HL-60/S4 treated with retinoic acid at 250 ng/mL for 4 days and 3 days (cell line): ENCODE data around the gene LMTK3.
"Not testable (repeated sequence)": the region's sequence is repeated elsewhere in the genome, so short reads cannot be mapped to it uniquely, and the experiment has no call there.

Experiments
- in situ Hi-C: fragments of 300-500 bp; cut with MboI; formaldehyde crosslinking; loops from 2 replicates; pipeline ENCODE4 v1.7.0; 2022; ENCODE audit warnings: low sequenced_read_pairs

The LMTK3 gene

DNA sequence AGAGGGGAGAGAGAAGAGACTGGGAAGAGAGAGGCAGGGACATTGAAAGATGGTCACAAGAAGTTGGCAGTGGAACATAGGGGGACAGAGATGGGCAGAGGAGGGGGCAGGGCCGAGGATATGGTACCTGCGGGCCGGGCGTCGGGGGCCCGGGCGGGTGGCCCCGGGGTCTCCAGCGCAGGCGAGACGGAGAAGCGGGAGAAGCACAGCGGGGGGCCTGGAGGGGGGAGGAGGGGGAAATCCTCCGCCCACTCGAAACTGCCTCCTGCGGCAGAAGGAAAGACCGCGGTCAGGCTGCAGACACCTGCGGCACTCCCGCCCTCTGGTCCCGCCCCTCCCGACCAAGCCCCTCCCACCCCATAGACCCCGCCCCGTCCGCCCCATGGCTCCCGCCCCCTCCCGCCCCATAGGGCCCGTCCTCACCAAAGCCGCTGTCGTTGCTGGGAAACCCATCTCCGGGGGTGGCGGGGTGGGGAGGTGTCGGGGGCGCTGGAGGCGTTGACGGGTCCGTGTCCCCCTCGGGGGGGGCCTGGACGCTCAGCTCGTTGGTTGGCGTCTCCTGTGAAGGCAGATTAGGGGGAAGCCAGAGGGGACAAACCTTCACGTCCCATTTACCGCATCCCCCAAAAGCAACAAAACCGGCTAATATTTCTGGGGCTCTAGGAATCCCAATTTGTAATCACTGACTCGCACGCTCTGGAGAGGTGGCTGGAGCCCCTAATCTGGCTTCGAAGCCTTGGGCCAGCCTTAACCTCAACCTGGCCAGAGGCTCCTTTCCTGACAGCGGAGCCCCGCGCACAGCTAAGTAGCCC, 20.4 kb downstream of the LMTK3 start:
- in situ Hi-C loops: no loop called here

DNA sequence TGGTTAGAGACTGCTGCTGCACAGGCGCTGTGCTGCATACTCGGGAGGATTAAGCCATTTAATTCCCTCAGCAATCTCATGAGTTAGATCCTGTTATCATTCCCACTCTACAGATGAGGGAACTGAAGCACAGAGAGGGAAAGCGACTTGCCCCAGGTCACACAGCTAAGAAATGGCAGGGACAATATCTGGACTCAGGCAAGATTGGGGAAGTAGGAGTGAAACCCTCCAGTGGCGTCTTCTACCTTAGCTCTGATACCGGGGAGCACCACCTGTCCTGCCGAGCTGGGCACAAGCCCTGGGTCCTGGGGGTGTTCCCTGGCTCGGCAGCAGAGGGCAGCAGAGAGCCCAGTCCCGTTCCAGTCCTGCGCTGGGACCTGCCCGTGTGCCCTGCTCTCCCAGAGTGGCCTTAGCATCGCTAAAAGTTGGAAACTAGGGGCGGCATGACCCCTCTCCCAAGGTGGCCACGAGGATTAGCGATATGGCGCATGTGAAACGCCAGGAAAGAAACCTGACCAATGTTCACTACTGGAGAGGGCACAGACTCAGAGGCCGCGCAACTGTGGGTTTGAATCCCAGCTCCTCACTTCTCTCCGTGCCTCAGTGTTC, 21.9 kb downstream of the LMTK3 start:
- in situ Hi-C loops: no loop called here

DNA sequence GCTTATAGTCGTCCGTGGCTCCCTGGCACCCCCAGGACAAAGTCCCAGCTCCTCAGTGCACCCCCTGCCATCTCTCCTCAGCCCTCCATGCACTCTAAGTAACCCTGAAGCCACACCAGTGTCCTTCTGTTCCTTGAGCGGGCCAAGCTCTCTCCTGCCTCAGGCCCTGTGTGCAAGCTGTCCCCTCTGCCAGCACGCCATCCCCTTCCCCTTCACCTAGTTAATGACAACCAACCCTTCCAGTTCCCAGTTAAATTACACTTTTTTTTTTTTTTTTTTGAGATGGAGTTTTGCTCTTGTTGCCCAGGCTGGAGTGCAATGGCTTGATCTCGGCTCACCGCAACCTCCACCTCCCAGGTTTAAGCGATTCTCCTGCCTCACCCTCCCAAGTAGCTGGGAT, 23.2 kb downstream of the LMTK3 start:
- in situ Hi-C loops: not testable (repeated sequence)

DNA sequence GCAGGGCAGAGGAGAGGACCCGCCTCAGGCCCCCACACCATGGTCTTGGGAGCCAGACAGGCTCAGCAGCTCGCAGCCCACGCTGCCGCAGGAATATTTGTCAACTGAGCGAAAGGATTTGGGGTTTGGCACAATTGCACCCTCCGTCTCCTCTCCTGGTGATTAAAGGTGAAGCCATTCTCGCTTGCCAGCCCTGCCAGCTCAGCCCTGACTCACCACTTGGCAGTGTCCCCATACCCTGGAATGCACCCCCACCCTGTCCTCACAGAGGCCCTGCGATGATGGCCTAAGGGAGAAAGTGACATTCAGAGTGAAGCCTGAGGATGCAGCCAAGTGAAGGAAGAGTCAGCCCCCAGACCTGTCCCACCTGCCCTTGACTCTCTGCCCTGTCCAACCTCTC, 23.7 kb downstream of the LMTK3 start:
- in situ Hi-C loops: no loop called here

DNA sequence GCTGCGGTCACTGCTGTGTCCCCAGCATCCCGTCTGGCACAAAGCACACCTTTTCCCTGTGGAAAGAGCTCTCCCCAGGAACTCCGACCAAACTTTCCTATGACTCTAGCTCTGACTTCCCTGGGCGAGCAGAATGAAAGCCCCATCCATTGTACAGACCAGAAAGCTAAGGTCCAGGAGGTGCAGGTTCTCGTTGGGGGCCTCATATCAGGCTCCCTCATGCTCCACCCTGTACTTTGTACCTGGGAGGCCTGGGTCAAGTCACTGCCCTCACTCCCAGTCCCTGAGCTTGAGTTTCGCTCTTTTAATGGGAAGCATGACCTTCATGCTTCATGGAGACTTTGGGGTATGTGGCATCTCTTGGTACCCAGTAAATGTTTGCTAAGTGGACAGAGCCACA, 24.1 kb downstream of the LMTK3 start:
- in situ Hi-C loops: no loop called here

DNA sequence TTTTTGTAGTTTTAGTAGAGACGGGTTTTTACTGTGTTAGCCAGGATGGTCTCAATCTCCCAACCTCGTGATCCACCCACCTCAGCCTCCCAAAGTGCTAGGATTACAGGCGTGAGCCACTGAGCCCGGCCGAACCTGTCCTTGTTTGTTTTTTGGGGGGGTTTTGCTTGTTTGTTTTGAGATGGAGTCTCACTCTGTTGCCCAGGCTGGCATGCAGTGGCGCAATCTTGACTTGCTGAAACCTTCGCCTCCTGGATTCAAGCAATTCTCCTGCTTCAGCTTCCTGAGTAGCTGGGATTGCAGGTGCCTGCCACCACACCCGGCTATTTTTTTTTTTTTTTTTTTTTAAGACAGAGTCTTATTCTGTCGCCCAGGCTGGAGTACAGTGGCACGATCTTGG, 24.9 kb downstream of the LMTK3 start:
- in situ Hi-C loops: not testable (repeated sequence)

DNA sequence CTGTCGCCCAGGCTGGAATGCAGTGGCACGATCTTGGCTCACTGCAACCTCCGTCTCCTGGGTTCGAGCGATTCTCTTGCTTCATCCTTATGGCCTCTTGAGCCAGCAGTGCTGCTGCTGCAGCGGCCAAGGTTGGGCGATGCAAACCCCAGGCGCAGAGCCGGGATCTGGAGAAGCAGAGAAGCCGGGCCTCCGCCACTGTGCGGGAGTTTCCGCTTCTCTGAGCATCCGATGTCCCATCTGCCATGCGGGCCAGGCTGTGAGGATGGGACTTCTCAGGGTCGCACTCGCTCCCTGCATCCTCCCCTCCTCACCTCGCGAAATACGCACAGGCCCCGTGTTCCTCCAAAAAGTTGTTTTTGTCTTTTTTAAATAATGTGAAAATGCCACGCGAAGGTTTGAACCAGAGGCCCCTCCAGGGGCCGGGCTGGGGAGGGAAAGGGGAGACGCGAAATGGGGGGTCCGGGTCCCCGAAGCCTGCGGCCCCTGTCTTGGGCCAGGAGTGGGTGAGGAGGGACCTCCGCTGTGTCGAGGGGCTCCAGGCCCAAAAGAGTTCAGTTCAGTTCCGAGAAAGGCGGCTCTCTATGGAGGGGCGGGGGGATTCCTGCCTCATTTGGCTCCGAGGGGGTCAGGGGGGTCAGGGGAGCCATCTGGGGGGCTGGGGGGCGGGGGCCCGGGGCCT, 26.6 kb downstream of the LMTK3 start:
- in situ Hi-C loops: no loop called here

DNA sequence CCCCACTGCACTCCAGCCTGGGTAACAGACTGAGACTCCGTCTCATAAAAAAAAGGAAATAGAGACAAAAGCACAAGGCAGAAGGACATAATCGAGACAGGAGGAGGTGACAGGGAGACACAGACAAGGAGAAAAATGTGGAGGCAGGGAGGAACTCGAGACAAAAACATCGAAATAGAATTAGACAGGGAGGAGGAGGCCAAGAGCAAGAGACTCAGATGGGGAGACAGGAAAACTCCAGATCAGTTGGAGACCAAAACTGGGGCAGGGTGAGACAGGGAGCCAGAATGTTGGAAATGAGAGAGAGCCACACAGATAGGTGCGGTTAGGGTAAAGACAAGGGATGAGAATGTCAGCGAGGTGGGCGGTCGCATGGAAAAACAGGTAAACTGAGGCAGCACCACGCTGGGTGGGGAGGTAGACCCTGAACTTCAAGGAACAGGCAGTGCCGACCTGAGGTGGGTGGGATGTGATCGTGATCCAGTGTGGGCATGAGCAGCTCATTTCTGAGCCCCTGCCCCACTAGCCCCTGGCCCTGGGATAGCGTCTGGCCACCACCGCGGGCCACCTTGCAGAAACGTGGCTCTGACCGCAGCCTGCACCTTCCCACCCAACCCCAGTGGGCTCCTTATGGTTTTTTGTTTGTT, 27.3 kb downstream of the LMTK3 start:
- in situ Hi-C loops: no loop called here

DNA sequence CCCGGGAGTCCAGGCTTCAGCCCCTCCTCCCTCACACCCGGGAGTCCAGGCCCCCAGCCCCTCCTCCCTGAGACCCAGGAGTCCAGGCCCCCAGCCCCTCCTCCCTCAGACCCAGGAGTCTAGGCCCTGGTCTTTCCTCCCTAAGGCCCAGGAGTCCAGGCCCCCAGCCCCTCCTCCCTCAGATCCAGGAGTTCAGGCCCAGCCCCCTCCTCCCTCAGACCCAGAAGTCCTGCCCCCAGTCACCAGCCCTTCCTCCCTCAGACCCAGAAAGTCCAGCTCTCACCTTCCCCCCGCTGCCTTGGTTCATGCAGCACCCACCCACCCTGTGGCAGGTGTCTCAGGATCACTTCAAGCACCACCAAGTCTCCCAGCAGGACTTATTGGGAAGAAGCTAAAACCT, 28.3 kb downstream of the LMTK3 start:
- in situ Hi-C loops: no loop called here

DNA sequence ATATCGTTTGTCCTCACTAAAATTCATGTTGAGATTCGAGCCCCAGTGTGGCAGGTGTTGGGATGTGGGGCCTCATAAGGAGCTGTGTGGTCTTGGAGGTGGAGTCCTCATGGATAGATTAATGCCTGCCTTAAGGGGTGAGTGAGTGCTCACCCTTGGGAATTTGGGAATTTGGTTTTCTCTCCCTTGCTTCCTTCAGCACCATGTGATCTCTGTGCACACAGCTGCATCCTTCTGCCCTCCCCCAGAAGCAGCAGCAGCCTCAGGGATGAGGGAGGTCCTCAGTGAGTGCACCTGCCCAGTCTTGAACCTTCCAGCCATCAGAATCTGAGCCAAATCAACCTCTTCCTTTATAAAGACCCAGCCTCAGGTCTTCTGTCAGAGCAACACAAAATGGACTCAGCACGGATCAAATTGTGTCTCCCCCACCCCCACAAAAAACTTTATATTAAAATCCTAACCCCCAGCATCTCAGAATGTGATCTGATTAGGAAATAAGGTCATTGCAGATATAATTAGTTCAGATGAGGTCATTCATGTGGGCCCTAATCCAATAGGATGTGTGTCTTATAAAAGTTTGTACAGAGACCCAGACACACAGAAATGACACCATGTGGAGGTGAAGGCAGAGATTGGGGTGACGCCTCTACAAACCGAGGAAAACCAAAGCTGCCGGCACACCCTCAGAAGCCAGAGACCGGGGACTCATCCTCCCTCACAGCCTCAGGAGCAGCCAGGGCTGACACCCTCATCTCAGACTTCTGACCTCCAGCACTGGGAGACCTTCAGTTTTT, 29.6 kb downstream of the LMTK3 start:
- in situ Hi-C loops: no loop called here

DNA sequence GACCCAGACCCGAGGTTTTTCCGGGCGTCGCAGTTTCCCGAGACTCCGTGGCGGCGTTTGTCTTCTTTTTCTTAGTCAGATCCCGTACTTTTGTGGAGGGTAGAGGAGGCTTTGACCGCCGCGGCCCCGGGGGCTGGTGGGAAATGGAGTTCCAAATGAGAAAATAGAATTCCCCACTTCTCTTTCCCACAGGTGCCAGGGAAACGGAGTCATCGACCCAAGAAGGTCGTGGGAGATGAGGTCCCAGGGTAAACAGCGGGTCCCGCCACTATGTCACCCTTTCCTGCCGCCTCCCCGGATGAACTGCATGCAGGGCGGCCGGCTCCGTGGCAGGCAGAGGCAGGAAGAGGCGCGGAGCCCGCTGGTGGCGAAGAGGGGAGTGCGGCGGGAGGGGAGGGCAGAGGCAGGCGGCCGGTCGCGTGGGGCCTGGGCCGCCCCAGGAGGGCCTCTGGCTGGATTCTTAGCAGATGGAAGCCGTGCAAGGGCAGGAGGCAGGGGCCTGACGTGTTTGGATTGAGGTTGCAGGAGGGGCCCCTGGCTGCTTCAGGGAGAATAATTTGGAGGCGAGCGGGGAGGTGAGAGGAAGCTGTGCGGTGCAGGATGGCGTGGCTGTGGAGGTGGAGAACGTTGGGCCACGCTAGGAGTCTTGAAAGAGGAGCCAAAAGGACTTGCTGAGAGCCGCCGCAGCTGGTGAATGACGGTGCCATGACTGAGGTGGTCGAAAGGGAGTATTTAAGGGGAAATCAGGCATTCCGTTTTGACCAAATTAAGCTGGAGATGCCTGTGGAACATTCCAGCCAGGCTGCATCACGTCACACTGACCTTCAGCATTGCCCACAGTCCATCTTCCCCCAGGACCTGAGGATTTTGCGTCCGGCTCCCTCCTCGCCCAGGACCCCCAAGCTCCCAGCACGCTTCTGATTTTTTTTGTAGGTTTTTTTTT, 30.8 kb downstream of the LMTK3 start:
- in situ Hi-C loops: no loop called here

DNA sequence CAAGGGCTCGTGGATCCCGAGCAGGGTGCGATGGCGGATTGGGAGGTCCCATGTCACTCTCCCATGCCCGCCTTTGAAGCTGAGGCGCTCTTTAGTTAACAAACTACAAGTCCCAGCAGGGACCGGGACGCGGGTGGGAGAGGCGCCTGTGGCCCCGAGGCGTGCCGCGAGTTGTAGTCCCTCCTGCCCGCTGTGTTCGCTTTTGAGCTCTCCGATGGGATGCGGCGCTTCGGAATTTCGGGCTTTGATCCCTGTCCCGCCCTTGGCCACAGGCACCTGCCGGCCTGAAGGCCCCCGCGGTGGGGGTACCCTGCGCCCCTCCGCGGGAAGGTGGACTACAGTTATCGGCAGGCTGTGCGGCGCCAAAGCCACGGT, 31.5 kb downstream of the LMTK3 start:
- in situ Hi-C loops: no loop called here

DNA sequence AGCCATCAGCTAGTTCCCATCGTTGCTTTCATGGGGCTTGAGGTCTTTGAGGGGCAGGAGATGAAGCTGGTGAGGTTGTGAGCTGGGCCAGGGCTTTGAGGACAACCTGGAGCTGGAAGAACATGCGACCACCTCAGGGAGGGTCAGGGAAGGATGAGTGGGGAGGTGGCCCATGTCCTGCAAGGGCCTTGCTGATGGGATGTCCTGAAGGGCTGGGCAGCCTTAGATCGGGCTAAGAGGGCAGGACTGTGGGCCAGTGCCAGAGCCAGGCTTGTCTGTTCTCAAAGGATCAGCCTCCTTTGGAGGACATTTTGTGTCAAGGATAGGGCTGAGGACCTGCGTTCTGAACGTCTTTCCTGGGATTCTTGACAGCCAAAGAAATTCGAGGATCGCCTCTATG, 31.9 kb downstream of the LMTK3 start:
- in situ Hi-C loops: no loop called here

DNA sequence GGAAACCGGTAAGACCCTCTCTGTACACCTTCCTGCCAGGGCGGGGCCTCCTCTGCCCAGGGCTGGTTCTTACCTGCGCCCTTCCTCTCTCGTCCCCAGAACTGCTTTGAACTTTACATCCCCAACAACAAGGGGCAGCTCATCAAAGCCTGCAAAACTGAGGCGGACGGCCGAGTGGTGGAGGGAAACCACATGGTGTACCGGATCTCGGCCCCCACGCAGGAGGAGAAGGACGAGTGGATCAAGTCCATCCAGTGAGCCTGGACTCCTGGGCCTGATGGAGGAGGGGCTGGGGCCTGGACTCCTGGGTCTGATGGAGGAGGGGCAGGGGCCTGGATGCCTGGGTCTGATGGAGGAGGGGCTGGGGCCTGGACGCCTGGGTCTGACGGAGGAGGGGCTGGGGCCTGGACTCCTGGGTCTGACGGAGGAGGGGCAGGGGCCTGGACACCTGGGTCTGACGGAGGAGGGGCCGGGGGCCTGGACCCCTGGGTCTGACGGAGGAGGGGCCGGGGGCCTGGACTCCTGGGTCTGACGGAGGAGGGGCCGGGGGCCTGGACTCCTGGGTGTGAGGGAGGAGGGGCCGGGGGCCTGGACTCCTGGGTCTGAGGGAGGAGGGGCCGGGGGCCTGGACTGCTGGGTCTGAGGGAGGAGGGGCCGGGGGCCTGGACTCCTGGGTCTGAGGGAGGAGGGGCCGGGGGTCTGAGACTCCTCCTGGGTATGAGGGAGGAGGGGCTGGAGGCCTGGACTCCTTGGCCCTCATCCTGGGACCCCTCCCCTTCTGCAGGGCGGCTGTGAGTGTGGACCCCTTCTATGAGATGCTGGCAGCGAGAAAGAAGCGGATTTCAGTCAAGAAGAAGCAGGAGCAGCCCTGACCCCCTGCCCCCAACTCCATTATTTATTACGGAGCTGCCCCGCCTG, 33.0 kb downstream of the LMTK3 start:
- in situ Hi-C loops: no loop called here

DNA sequence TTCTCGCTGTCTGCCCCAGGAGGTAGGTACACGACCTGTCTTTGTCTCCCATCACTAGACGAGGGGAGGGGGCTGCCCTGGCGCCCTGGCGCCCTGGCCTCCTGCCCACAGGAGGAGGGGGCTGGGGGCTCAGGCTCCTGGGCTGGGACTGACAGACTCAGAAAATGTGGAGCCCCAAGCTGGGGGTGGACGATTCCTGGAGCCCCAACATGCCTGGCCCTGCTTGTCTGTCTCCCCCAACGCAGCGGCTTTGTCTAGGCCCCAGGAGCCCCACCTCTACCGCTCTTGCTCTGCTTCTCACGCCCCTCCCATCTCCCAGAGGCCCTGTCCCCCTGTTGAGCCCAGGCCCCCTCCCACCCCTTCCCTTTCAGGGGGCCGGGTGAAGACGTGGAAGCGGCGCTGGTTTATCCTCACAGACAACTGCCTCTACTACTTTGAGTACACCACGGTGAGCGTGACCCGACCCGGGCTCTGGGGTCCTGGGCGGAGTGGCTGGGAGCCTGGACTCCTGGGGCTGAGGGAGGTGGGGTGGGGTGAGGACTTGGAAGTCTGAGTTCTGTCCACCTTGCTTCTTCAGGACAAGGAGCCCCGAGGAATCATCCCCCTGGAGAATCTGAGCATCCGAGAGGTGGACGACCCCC, 33.8 kb downstream of the LMTK3 start:
- in situ Hi-C loops: no loop called here

DNA sequence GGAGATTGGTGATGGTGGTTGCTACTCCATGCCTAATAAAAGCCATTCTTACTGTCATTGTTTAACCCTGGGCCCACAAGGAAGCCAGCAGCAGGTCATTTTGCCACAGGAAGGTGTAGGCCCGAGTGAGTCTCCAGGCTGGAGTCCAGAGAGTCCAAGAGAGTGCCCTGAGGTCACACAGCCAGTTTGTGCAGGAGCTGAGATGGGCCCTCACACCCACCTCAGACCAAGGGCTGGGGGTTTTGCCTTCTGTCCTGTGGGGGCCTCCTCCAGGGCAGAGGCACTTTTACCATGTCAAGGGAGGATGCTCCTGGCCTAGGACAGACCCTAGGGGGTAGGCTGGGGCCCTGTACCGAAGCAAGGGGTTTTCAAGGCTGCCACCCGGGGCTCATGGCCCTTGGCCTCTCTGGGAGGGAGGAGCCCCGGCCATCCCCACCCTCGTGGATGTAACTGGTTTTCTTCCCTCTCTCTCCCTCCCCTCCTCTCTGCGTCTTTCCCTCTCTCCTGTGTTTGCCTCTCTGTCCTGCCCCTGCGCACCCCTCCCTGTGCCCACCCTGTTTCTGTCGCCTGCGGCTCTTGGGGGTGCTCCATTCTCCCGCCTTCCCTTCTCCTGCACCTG, 34.5 kb downstream of the LMTK3 start:
- in situ Hi-C loops: no loop called here

DNA sequence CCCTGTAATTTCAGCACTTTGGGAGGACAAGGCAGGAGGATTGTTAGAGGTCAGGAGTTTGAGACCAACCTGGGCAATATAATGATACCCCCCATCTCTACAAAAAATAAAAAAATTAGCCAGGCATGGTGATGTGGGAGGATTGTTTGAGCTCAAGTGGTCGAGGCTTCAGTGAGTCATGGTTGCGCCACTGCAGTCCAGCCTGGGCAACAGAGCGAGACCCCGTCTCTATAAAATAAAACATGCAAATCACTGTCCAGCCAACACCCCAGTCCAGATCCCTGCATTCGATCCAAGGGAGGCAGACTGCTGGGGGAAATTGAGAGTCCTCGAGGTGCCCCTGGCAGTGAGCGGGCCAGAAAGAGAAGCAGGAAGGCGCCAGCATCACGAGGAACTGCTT, 35.5 kb downstream of the LMTK3 start:
- in situ Hi-C loops: no loop called here
